Endodermal cell (in vitro differentiated cells): ENCODE results near the gene IQCF6. TPM values are rescaled to one million over a fixed set of nuclear protein-coding genes. Genes with fewer than 3 reads are reported as not detected.

ENCODE experiments used
- DNase-seq: peaks from one replicate; pipeline ENCODE4 v3.0.0-alpha.2; 2017
- H3K27ac ChIP-seq: 2 replicates; pipeline ENCODE4 v1.5.1; 2013; ENCODE audit warnings: mild to moderate bottlenecking, low read depth, low read length, moderate library complexity
- H3K27me3 ChIP-seq: 2 replicates; pipeline ENCODE4 v1.6.1; 2013; ENCODE audit warnings: mild to moderate bottlenecking, low read length, moderate library complexity; ENCODE audit not compliant: insufficient read depth, control insufficient read depth, poor library complexity, severe bottlenecking
- H3K36me3 ChIP-seq: 2 replicates; pipeline ENCODE4 v1.7.0; 2013; ENCODE audit warnings: mild to moderate bottlenecking, low read length, moderate library complexity; ENCODE audit not compliant: control insufficient read depth, insufficient read depth
- H3K4me1 ChIP-seq: one replicate; pipeline ENCODE4 v1.7.0; 2013; ENCODE audit warnings: low read length; ENCODE audit not compliant: control insufficient read depth, insufficient read depth
- H3K4me3 ChIP-seq: 2 replicates; pipeline ENCODE4 v1.5.1; 2013; ENCODE audit warnings: mild to moderate bottlenecking, low read length, moderate library complexity
- H3K9ac ChIP-seq: 2 replicates; pipeline ENCODE4 v1.6.1; 2013; ENCODE audit warnings: mild to moderate bottlenecking, low read length, moderate library complexity; ENCODE audit not compliant: poor library complexity, severe bottlenecking; ENCODE audit errors: extremely low read depth
- H3K9me3 ChIP-seq: 2 replicates; pipeline ENCODE4 v1.6.1; 2013; ENCODE audit warnings: mild to moderate bottlenecking, low read length, moderate library complexity; ENCODE audit not compliant: control insufficient read depth
- H3K27ac Mint-ChIP-seq: 2 replicates; pipeline ENCODE4 v1.8.0; 2020; ENCODE audit warnings: mixed read lengths
- H3K27me3 Mint-ChIP-seq: 2 replicates; pipeline ENCODE4 v1.8.0; 2021; ENCODE audit warnings: mild to moderate bottlenecking, mixed read lengths; ENCODE audit not compliant: insufficient read depth
- H3K36me3 Mint-ChIP-seq: 2 replicates; pipeline ENCODE4 v1.8.0; 2020; ENCODE audit warnings: low read depth, mixed read lengths
- H3K4me1 Mint-ChIP-seq: 2 replicates; pipeline ENCODE4 v1.8.0; 2020; ENCODE audit warnings: mixed read lengths
- H3K4me3 Mint-ChIP-seq: 2 replicates; pipeline ENCODE4 v1.8.0; 2020; ENCODE audit warnings: mild to moderate bottlenecking, moderate library complexity, mixed read lengths
- H3K9me3 Mint-ChIP-seq: 2 replicates; pipeline ENCODE4 v1.8.0; 2020; ENCODE audit warnings: mild to moderate bottlenecking, mixed read lengths
- CTCF ChIP-seq: fragments of 200-600 bp; sonication (generic); conservative IDR thresholded peaks from 2 replicates; pipeline ENCODE4 v1.5.0; 2021; ENCODE audit warnings: antibody characterized with exemption, mild to moderate bottlenecking
- WGBS, 2 experiments: methylation state at CpG; one replicate each; pipeline versions ENCODE4 v1.1.5 to v1.1.7; 2013; ENCODE audit warnings: missing lambda C conversion rate in 2 of 2, mixed read lengths in 1 of 2; ENCODE audit not compliant: insufficient coverage in 1 of 2, insufficient read length in 1 of 2; 5-methylcytosine and 5-hydroxymethylcytosine counted together
- long read RNA-seq, 4 experiments: library from polyadenylated mRNA in 2 of 4; library from RNA in 1 of 4; library from capped mRNA in 1 of 4; stranded (forward) in 3 of 4; unstranded in 1 of 4; transcript quantifications; one replicate each; pipeline ENCODE4 v2.0.0, GENCODE V29; 2020 to 2021; ENCODE audit warnings: inconsistent platforms in 1 of 4
- polyA plus RNA-seq, 2 experiments: library from polyadenylated mRNA; stranded (reverse); fragments of 50-300 nt; gene quantifications; one replicate each; pipeline ENCODE4 v1.2.3, GENCODE V29; 2013
- total RNA-seq, 2 donors: library from RNA; stranded (reverse); fragmentation: NEBNext Ultra II Directional in 1 of 2; extraction: Animal tissue kit (Norgen Biotek cat#: 25700) in 1 of 2; gene quantifications; 2 replicates in 1 of 2; 3 replicates in 1 of 2; pipeline ENCODE4 v1.2.1, GENCODE V29; 2021

The IQCF6 gene
- total RNA-seq, result not detected
- polyA plus RNA-seq (2013, experiment 1 of 2), result not detected
- not detected for polyA plus RNA-seq (2013, experiment 2 of 2)
- long read RNA-seq, experiment 1, result 0 reads
- long read RNA-seq, experiment 2, result 0 reads
- long read RNA-seq, experiment 3, result 0 reads
- long read RNA-seq, experiment 4, result 0 reads

GRCh38 chr3:51779137-51779536 lies at the start of gene IQCF6:
IQCF6 (minus strand) TSS chr3:51779237; CDS start chr3:51779224, 13 bp downstream.
- Mint-ChIP-seq H3K27ac (no peak within 1 kb of the TSS), H3K27me3 (peaks cover 4% of the 10 kb centered on the region), H3K4me1 (no peaks in the 10 kb centered on the region), H3K36me3 (no peaks in the 10 kb centered on the region), H3K4me3 (no peak within 1 kb of the TSS), H3K9me3 (no peaks in the 10 kb centered on the region)
- no peak for DNase-seq
- 96 to 99% methylated on average over 5 of the region's 5 CpGs for WGBS, 2 experiments
- no peak within 1 kb of the TSS for H3K27ac ChIP-seq
- TF ChIP-seq CTCF, result no peak
- no peak within 1 kb of the TSS for H3K9ac ChIP-seq
- H3K27me3 ChIP-seq, result no peaks in the 10 kb centered on the region
- no peaks in the 10 kb centered on the region for H3K9me3 ChIP-seq
- H3K36me3 ChIP-seq, result no peaks in the 10 kb centered on the region
- no peaks in the 10 kb centered on the region for H3K4me1 ChIP-seq
- no peak within 1 kb of the TSS for H3K4me3 ChIP-seq

DNA sequence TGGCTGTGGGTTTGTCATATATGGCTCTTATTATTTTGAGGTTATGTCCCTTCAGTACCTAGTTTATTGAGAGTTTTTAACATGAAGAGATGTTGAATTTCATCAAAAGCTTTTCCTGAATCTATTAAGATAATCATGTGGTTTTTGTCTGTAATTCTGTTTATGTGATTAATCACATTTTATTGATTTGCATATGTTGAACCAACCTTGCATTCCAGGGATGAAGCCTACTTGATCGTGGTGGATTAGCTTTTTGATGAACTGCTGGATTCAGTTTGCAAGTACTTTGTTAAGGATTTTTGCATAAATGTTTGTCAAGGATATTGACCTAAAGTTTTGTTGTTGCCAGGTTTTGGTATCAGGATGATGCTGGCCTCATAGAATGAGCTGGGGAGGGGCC lies 49.3 kb upstream of the IQCF6 start:
- Histone ChIP-seq H3K27me3 (no peaks in the 10 kb centered on the region), H3K4me3 (no peak overlapping the region), H3K4me1 (no peaks in the 10 kb centered on the region), H3K36me3 (no peaks in the 10 kb centered on the region), H3K27ac (no peak overlapping the region), H3K9me3 (peaks cover 28% of the 10 kb centered on the region), H3K9ac (no peak overlapping the region)
- no peak for DNase-seq
- no peak overlapping the region for H3K27ac Mint-ChIP-seq
- WGBS, 2 experiments, result 89 to 100% methylated on average over 1 of the region's 1 CpG
- H3K4me3 Mint-ChIP-seq, result no peak overlapping the region
- H3K27me3 Mint-ChIP-seq, result peaks cover 4% of the 10 kb centered on the region
- no peak for TF ChIP-seq CTCF
- no peaks in the 10 kb centered on the region for H3K36me3 Mint-ChIP-seq
- peaks cover 29% of the 10 kb centered on the region for H3K9me3 Mint-ChIP-seq
- H3K4me1 Mint-ChIP-seq, result no peaks in the 10 kb centered on the region

- Mint-ChIP-seq H3K9me3 (peaks cover 12% of the 10 kb centered on the region), H3K27ac (no peak overlapping the region), H3K27me3 (no peaks in the 10 kb centered on the region), H3K4me1 (peaks cover 9% of the 10 kb centered on the region), H3K4me3 (no peak overlapping the region), H3K36me3 (peaks cover 4% of the 10 kb centered on the region)
- peak; percentile 92 for DNase-seq
- TF ChIP-seq CTCF, result peak; percentile 94
- Histone ChIP-seq H3K36me3 (no peaks in the 10 kb centered on the region), H3K9me3 (peaks cover 21% of the 10 kb centered on the region), H3K27ac (no peak overlapping the region), H3K27me3 (no peaks in the 10 kb centered on the region), H3K9ac (no peak overlapping the region), H3K4me1 (no peaks in the 10 kb centered on the region), H3K4me3 (no peak overlapping the region)
- WGBS, 2 experiments, result 72 to 77% methylated on average over 8 to 12 of the region's 12 CpGs
Observed at GRCh38 chr3:51819709-51820406, 40.8 kb upstream of the IQCF6 start.
